K562 (cell line): Measurements from ENCODE around the gene ARPC4. TPM values are rescaled to one million over a fixed set of nuclear protein-coding genes. Genes with fewer than 3 reads are reported as not detected.
A peak's percentile ranks its signal among the peaks of the same experiment; 100 is the strongest.

ENCODE experiments used
- CTBP1 ChIP-seq: fragments of 450-650 bp; IDR thresholded peaks from 2 replicates; pipeline ENCODE4 v1.6.1; 2016; ENCODE audit warnings: borderline replicate concordance
- ELK1 ChIP-seq: sonication (generic); formaldehyde crosslinking; IDR thresholded peaks from 2 replicates; pipeline ENCODE4 v1.8.1; 2022; ENCODE audit warnings: missing genetic modification reagents
- HMGXB4 ChIP-seq: sonication (generic); formaldehyde crosslinking; IDR thresholded peaks from 2 replicates; pipeline ENCODE4 v1.8.1; 2023; ENCODE audit warnings: mild to moderate bottlenecking, missing genetic modification reagents
- HOXB6 ChIP-seq: fragments of 250-450 bp; sonication (Bioruptor Pico); IDR thresholded peaks from 2 replicates; pipeline ENCODE4 v1.5.1; 2022; ENCODE audit warnings: mild to moderate bottlenecking, borderline replicate concordance
- MED1 ChIP-seq: sonication (generic); formaldehyde crosslinking; IDR thresholded peaks from 2 replicates; pipeline ENCODE4 v1.8.1; 2023; ENCODE audit warnings: missing genetic modification reagents, borderline replicate concordance
- MTA3 ChIP-seq: fragments of 450-650 bp; formaldehyde crosslinking; IDR thresholded peaks from 2 replicates; pipeline ENCODE4 v1.6.1; 2017; ENCODE audit warnings: mild to moderate bottlenecking, borderline replicate concordance
- PHF21A ChIP-seq: fragments of 450-650 bp; IDR thresholded peaks from 2 replicates; pipeline ENCODE4 v1.6.1; 2017; ENCODE audit warnings: low read depth, borderline replicate concordance
- PPARD ChIP-seq: fragments of 250-450 bp; sonication (Bioruptor Pico); IDR thresholded peaks from 2 replicates; pipeline ENCODE4 v1.8.0; 2022; ENCODE audit warnings: inconsistent platforms, mild to moderate bottlenecking, moderate library complexity
- PTRF ChIP-seq: fragments of 450-650 bp; IDR thresholded peaks from 2 replicates; pipeline ENCODE4 v1.6.1; 2016; ENCODE audit warnings: mild to moderate bottlenecking, missing genetic modification characterization, missing compliant biosample characterization
- PYGO2 ChIP-seq: fragments of 450-650 bp; IDR thresholded peaks from 2 replicates; pipeline ENCODE4 v1.6.1; 2016; ENCODE audit warnings: mild to moderate bottlenecking, missing genetic modification characterization, moderate library complexity, missing compliant biosample characterization
- TAF15 ChIP-seq: fragments of 200-400 bp; formaldehyde crosslinking; IDR thresholded peaks from 2 replicates; pipeline ENCODE4 v1.6.1; 2017; ENCODE audit warnings: mild to moderate bottlenecking, low read depth, low read length, moderate library complexity
- TEAD1 ChIP-seq, 2 experiments: fragments of 450-650 bp in 1 of 2; sonication (generic) in 1 of 2; formaldehyde crosslinking; IDR thresholded peaks; 2 replicates each; pipeline versions ENCODE4 v1.4.0 to v1.8.0; 2020 to 2022; ENCODE audit warnings: mild to moderate bottlenecking in 2 of 2, missing genetic modification reagents in 1 of 2
- ZFP36 ChIP-seq: fragments of 150-350 bp; IDR thresholded peaks from 2 replicates; pipeline ENCODE4 v1.6.1; 2018; ENCODE audit warnings: low read length, low read depth; ENCODE audit not compliant: partially characterized antibody
- ZFX ChIP-seq: sonication (generic); formaldehyde crosslinking; IDR thresholded peaks from 2 replicates; pipeline ENCODE4 v1.8.0; 2022; ENCODE audit warnings: mild to moderate bottlenecking, missing genetic modification reagents, moderate library complexity
- ZNF324 ChIP-seq: fragments of 250-450 bp; sonication (Bioruptor Pico); IDR thresholded peaks from 2 replicates; pipeline ENCODE4 v1.4.0; 2020; ENCODE audit warnings: mild to moderate bottlenecking
- polyA plus RNA-seq, 8 experiments: library from polyadenylated mRNA; depleted of rRNA in 4 of 8; stranded (reverse) in 5 of 8; unstranded in 3 of 8; fragments of >200 nt; fragmentation: Nextera tagmentation in 2 of 8; fragmentation: Illumina TruSeq in 1 of 8; extraction: Ambion mirVana in 2 of 8; extraction: Trizol in 1 of 8; gene quantifications; 2 replicates each; pipeline versions ENCODE4 v1.2.1 to v1.2.3, GENCODE V29; 2011 to 2014; ENCODE audit warnings: inconsistent platforms in 1 of 8, missing spikeins in 1 of 8
- total RNA-seq, 7 experiments: library from RNA; depleted of rRNA in 6 of 7; stranded (reverse); fragments of >200 nt in 6 of 7; fragmentation: Illumina TruSeq in 2 of 7; extraction: Trizol in 2 of 7; gene quantifications; 2 replicates each; pipeline versions ENCODE4 v1.2.1 to v1.2.3, GENCODE V29; 2011 to 2021; ENCODE audit warnings: low replicate concordance in 1 of 7
- TF ChIP-seq, protein P1 (sequence below): sonication (generic); formaldehyde crosslinking; IDR thresholded peaks from 2 replicates; pipeline ENCODE4 v1.8.1; 2023; ENCODE audit warnings: mild to moderate bottlenecking, missing genetic modification reagents
- TF ChIP-seq, protein P2 (sequence below), 2 experiments: fragments of 250-450 bp in 1 of 2; fragments of 450-650 bp in 1 of 2; sonication (Bioruptor Pico) in 1 of 2; IDR thresholded peaks; 2 replicates each; pipeline versions ENCODE4 v1.6.1 to v1.8.0; 2016 to 2021; ENCODE audit warnings: mild to moderate bottlenecking in 2 of 2, moderate library complexity in 2 of 2, missing compliant biosample characterization in 1 of 2, missing genetic modification characterization in 1 of 2
- TF ChIP-seq, protein P3 (sequence below), 3 experiments: IDR thresholded peaks in 2 of 3; conservative IDR thresholded peaks in 1 of 3; 2 replicates each; pipeline ENCODE4 v1.5.1; 2011 to 2012; ENCODE audit warnings: low read length in 3 of 3, mild to moderate bottlenecking in 3 of 3, control low read depth in 2 of 3, improper control_type of control experiment in 1 of 3, inconsistent platforms in 1 of 3, low read depth in 1 of 3, mixed read lengths in 1 of 3, moderate library complexity in 1 of 3; ENCODE audit not compliant: insufficient read depth in 2 of 3
- TF ChIP-seq, protein P4 (sequence below): fragments of 250-450 bp; sonication (Bioruptor Pico); IDR thresholded peaks from 2 replicates; pipeline ENCODE4 v1.8.0; 2021; ENCODE audit warnings: moderate library complexity, mild to moderate bottlenecking, inconsistent platforms

The ARPC4 gene
- total and polyA plus RNA-seq, 9 of the 15 experiments (the other 6 are each of a cell fraction or from before 2014, with no cell fraction given): 20.1 to 153 (median 119) TPM

- TF ChIP-seq, protein P1, sequence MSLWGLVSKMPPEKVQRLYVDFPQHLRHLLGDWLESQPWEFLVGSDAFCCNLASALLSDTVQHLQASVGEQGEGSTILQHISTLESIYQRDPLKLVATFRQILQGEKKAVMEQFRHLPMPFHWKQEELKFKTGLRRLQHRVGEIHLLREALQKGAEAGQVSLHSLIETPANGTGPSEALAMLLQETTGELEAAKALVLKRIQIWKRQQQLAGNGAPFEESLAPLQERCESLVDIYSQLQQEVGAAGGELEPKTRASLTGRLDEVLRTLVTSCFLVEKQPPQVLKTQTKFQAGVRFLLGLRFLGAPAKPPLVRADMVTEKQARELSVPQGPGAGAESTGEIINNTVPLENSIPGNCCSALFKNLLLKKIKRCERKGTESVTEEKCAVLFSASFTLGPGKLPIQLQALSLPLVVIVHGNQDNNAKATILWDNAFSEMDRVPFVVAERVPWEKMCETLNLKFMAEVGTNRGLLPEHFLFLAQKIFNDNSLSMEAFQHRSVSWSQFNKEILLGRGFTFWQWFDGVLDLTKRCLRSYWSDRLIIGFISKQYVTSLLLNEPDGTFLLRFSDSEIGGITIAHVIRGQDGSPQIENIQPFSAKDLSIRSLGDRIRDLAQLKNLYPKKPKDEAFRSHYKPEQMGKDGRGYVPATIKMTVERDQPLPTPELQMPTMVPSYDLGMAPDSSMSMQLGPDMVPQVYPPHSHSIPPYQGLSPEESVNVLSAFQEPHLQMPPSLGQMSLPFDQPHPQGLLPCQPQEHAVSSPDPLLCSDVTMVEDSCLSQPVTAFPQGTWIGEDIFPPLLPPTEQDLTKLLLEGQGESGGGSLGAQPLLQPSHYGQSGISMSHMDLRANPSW: no peak
- TF ChIP-seq ZFX (CRISPR knock-in tag) (peak; percentile 90), PPARD (CRISPR knock-in tag) (no peak), PTRF (no peak), ZFP36 (no peak), PHF21A (no peak), CTBP1 (no peak; the same call in 1 of the 2 replicates), MED1 (CRISPR knock-in tag) (no peak), PYGO2 (tag) (no peak), MTA3 (peak; percentile 24; the same call in 1 of the 2 replicates), ELK1 (no peak), TAF15 (no peak), HMGXB4 (CRISPR knock-in tag) (peak; percentile 81), ZNF324 (CRISPR knock-in tag) (no peak), HOXB6 (no peak), TEAD1 (CRISPR knock-in tag; IDR thresholded peaks at IDR 0.05) (peak in 1 of 2 experiments; percentile 80; a peak in 1 of 4 replicates)
- TF ChIP-seq, protein P2, sequence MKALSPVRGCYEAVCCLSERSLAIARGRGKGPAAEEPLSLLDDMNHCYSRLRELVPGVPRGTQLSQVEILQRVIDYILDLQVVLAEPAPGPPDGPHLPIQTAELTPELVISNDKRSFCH (CRISPR knock-in tag; IDR thresholded peaks at IDR 0.05): no peak
- TF ChIP-seq, protein P2 (tag; IDR thresholded peaks at IDR 0.05): peak; percentile 23; the same call in 1 of the 2 replicates
- TF ChIP-seq, protein P3, sequence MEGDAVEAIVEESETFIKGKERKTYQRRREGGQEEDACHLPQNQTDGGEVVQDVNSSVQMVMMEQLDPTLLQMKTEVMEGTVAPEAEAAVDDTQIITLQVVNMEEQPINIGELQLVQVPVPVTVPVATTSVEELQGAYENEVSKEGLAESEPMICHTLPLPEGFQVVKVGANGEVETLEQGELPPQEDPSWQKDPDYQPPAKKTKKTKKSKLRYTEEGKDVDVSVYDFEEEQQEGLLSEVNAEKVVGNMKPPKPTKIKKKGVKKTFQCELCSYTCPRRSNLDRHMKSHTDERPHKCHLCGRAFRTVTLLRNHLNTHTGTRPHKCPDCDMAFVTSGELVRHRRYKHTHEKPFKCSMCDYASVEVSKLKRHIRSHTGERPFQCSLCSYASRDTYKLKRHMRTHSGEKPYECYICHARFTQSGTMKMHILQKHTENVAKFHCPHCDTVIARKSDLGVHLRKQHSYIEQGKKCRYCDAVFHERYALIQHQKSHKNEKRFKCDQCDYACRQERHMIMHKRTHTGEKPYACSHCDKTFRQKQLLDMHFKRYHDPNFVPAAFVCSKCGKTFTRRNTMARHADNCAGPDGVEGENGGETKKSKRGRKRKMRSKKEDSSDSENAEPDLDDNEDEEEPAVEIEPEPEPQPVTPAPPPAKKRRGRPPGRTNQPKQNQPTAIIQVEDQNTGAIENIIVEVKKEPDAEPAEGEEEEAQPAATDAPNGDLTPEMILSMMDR (IDR thresholded peaks at IDR 0.05 in 2 of 3, conservative IDR thresholded peaks at IDR 0.05 in 1 of 3; ENCODE audit: insufficient read depth in 2 of 3, low read depth in 1 of 3, low read length in 3 of 3): no peak; a peak in 1 of 6 replicates
- TF ChIP-seq, protein P4, sequence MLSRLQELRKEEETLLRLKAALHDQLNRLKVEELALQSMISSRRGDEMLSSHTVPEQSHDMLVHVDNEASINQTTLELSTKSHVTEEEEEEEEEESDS (CRISPR knock-in tag): no peak
Measured at GRCh38 chr3:9793161-9793781, 389 bp downstream of the ARPC4 start (continued).
